Trophoblast cell (in vitro differentiated cells and primary cell): ENCODE results near the gene SLC35E1.

Source experiments
- DNase-seq, 2 donors: peaks; one replicate each; pipeline ENCODE4 v3.0.0-alpha.2; 2016
- H2AFZ ChIP-seq: 2 replicates; pipeline ENCODE4 v1.6.1; 2013; ENCODE audit warnings: low read length, moderate library complexity, mild to moderate bottlenecking; ENCODE audit not compliant: insufficient read depth, poor library complexity
- H2AK5ac ChIP-seq: 2 replicates; pipeline ENCODE4 v1.6.1; 2013; ENCODE audit warnings: mild to moderate bottlenecking, low read length
- H2BK120ac ChIP-seq: 2 replicates; pipeline ENCODE4 v1.6.1; 2013; ENCODE audit warnings: low read length, mild to moderate bottlenecking, moderate library complexity; ENCODE audit not compliant: insufficient read depth, poor library complexity
- H2BK12ac ChIP-seq: 2 replicates; pipeline ENCODE4 v1.6.1; 2013; ENCODE audit warnings: mild to moderate bottlenecking, low read length, moderate library complexity
- H2BK5ac ChIP-seq: 2 replicates; pipeline ENCODE4 v1.6.1; 2013; ENCODE audit warnings: low read length, low read depth, moderate library complexity, mild to moderate bottlenecking; ENCODE audit not compliant: poor library complexity
- H3K14ac ChIP-seq: 2 replicates; pipeline ENCODE4 v1.6.1; 2013; ENCODE audit warnings: mild to moderate bottlenecking, low read length
- H3K18ac ChIP-seq: 2 replicates; pipeline ENCODE4 v1.6.1; 2013; ENCODE audit warnings: mild to moderate bottlenecking, low read length
- H3K23ac ChIP-seq: 2 replicates; pipeline ENCODE4 v1.6.1; 2013; ENCODE audit warnings: low read length
- H3K27ac ChIP-seq: 2 replicates; pipeline ENCODE4 v1.5.1; 2013; ENCODE audit warnings: low read depth, mild to moderate bottlenecking, inconsistent platforms, low read length, moderate library complexity
- H3K27me3 ChIP-seq: 2 replicates; pipeline ENCODE4 v1.6.1; 2013; ENCODE audit warnings: inconsistent platforms, mild to moderate bottlenecking, low read length, moderate library complexity; ENCODE audit not compliant: insufficient read depth
- H3K36me3 ChIP-seq, 2 experiments: 1 replicate in 1 of 2; 2 replicates in 1 of 2; pipeline ENCODE4 v1.6.1; 2013; ENCODE audit warnings: low read length in 2 of 2, mild to moderate bottlenecking in 2 of 2, moderate library complexity in 1 of 2; ENCODE audit not compliant: insufficient read depth in 2 of 2, control insufficient read depth in 1 of 2
- H3K4ac ChIP-seq: 2 replicates; pipeline ENCODE4 v1.6.1; 2013; ENCODE audit warnings: low read depth, mild to moderate bottlenecking, low read length, moderate library complexity
- H3K4me1 ChIP-seq, 2 experiments: 1 replicate in 1 of 2; 2 replicates in 1 of 2; pipeline ENCODE4 v1.6.1; 2013; ENCODE audit warnings: low read length in 2 of 2, mild to moderate bottlenecking in 2 of 2, moderate library complexity in 1 of 2; ENCODE audit not compliant: insufficient read depth in 2 of 2, control insufficient read depth in 1 of 2
- H3K4me2 ChIP-seq: 2 replicates; pipeline ENCODE4 v1.6.1; 2013; ENCODE audit warnings: inconsistent platforms, mild to moderate bottlenecking, low read length, moderate library complexity
- H3K4me3 ChIP-seq: 2 replicates; pipeline ENCODE4 v1.5.1; 2013; ENCODE audit warnings: mild to moderate bottlenecking, low read depth, low read length, inconsistent platforms
- H3K79me1 ChIP-seq: one replicate; pipeline ENCODE4 v1.6.1; 2013; ENCODE audit warnings: low read length
- H3K79me2 ChIP-seq: 2 replicates; pipeline ENCODE4 v1.6.1; 2013; ENCODE audit warnings: low read length, mild to moderate bottlenecking; ENCODE audit not compliant: control insufficient read depth, insufficient read depth, poor library complexity
- H3K9ac ChIP-seq: 2 replicates; pipeline ENCODE4 v1.6.1; 2013; ENCODE audit warnings: mild to moderate bottlenecking, low read length
- H3K9me3 ChIP-seq: 2 replicates; pipeline ENCODE4 v1.6.1; 2013; ENCODE audit warnings: low read depth, mild to moderate bottlenecking, control low read depth, inconsistent platforms, low read length; ENCODE audit not compliant: insufficient read depth
- H4K12ac ChIP-seq: 2 replicates; pipeline ENCODE4 v1.6.1; 2013; ENCODE audit warnings: low read depth, mild to moderate bottlenecking, low read length, moderate library complexity
- H4K8ac ChIP-seq: 2 replicates; pipeline ENCODE4 v1.6.1; 2013; ENCODE audit warnings: low read depth, mild to moderate bottlenecking, low read length, moderate library complexity
- H4K91ac ChIP-seq: one replicate; pipeline ENCODE4 v1.6.1; 2013; ENCODE audit warnings: low read depth, mild to moderate bottlenecking, low read length, moderate library complexity
- WGBS: extraction: QIAGEN DNeasy Blood & Tissue Kit; methylation state at CpG from one replicate; pipeline ENCODE4 v1.1.7; 2013; ENCODE audit warnings: missing lambda C conversion rate; ENCODE audit not compliant: insufficient read length, insufficient coverage; ENCODE audit errors: extremely low coverage; 5-methylcytosine and 5-hydroxymethylcytosine counted together

The SLC35E1 gene

GRCh38 chr19:16532440-16533234 lies 39.6 kb downstream of the SLC35E1 start:
- no peaks in the 10 kb centered on the region for H3K79me1 ChIP-seq
- H3K4me1 ChIP-seq = peaks cover 5 to 7% of the 10 kb centered on the region in 2 experiments
- no peak overlapping the region for H2BK5ac ChIP-seq
- no peak overlapping the region for H2AFZ ChIP-seq
- no peak overlapping the region for H3K14ac ChIP-seq
- H3K4ac ChIP-seq = no peak overlapping the region
- no peak overlapping the region for H2BK120ac ChIP-seq
- peaks cover 1% of the 10 kb centered on the region for H3K9me3 ChIP-seq
- no peaks in the 10 kb centered on the region for H3K27me3 ChIP-seq
- no CpG with 5 or more reads among the region's 47 CpGs for WGBS
- H3K27ac ChIP-seq = no peak overlapping the region
- H4K8ac ChIP-seq = no peak overlapping the region
- H2AK5ac ChIP-seq = no peak overlapping the region
- peaks cover 81 to 86% of the 10 kb centered on the region in 2 experiments for H3K36me3 ChIP-seq
- no peak overlapping the region for H4K12ac ChIP-seq
- H3K9ac ChIP-seq = no peak overlapping the region
- peaks cover 2% of the 10 kb centered on the region for H3K79me2 ChIP-seq
- no peak for DNase-seq
- H4K91ac ChIP-seq = no peak overlapping the region
- no peak overlapping the region for H3K18ac ChIP-seq
- H3K23ac ChIP-seq = no peak overlapping the region
- H3K4me2 ChIP-seq = no peak overlapping the region
- no peak overlapping the region for H3K4me3 ChIP-seq
- H2BK12ac ChIP-seq = no peak overlapping the region

GRCh38 chr19:16531380-16531669 lies 40.9 kb downstream of the SLC35E1 start:
- H3K79me2 ChIP-seq = peaks cover 1% of the 10 kb centered on the region
- H3K79me1 ChIP-seq = peaks cover 3% of the 10 kb centered on the region
- WGBS = no CpG with 5 or more reads among the region's 12 CpGs

GRCh38 chr19:16530540-16531379 lies 41.5 kb downstream of the SLC35E1 start:
- Histone ChIP-seq H3K79me1 (peaks cover 3% of the 10 kb centered on the region), H4K12ac (no peak overlapping the region), H4K91ac (no peak overlapping the region), H3K4me1 (peaks cover 12 to 15% of the 10 kb centered on the region in 2 experiments), H2BK120ac (no peak overlapping the region), H2BK5ac (no peak overlapping the region), H3K36me3 (peaks cover 83 to 88% of the 10 kb centered on the region in 2 experiments), H2AK5ac (no peak overlapping the region), H3K14ac (no peak overlapping the region), H3K9ac (no peak overlapping the region), H3K18ac (no peak overlapping the region), H3K4ac (no peak overlapping the region), H2AFZ (no peak overlapping the region), H3K79me2 (no peaks in the 10 kb centered on the region), H4K8ac (no peak overlapping the region), H3K4me3 (no peak overlapping the region), H3K9me3 (peaks cover 3% of the 10 kb centered on the region), H3K27ac (no peak overlapping the region), H3K27me3 (no peaks in the 10 kb centered on the region), H3K23ac (no peak overlapping the region), H2BK12ac (no peak overlapping the region), H3K4me2 (no peak overlapping the region)
- no peak for DNase-seq
- whole genome bisulfite sequencing = no CpG with 5 or more reads among the region's 43 CpGs

More at GRCh38 chr19:16531380-16531669, 40.9 kb downstream of the SLC35E1 start:
- H3K9me3 ChIP-seq = peaks cover 3% of the 10 kb centered on the region
- no peaks in the 10 kb centered on the region for H3K27me3 ChIP-seq
- no peak overlapping the region for H2BK12ac ChIP-seq
- H2BK5ac ChIP-seq = no peak overlapping the region
- H3K9ac ChIP-seq = no peak overlapping the region
- H3K27ac ChIP-seq = no peak overlapping the region
- H3K14ac ChIP-seq = no peak overlapping the region
- no peak overlapping the region for H3K18ac ChIP-seq
- H3K23ac ChIP-seq = no peak overlapping the region
- H4K91ac ChIP-seq = no peak overlapping the region
- H3K4me2 ChIP-seq = no peak overlapping the region
- H4K12ac ChIP-seq = no peak overlapping the region
- no peak overlapping the region for H2AK5ac ChIP-seq
- H3K4me1 ChIP-seq = peaks cover 12 to 15% of the 10 kb centered on the region in 2 experiments
- peaks cover 83 to 88% of the 10 kb centered on the region in 2 experiments for H3K36me3 ChIP-seq
- H2BK120ac ChIP-seq = no peak overlapping the region
- DNase-seq = no peak
- H3K4ac ChIP-seq = no peak overlapping the region
- no peak overlapping the region for H3K4me3 ChIP-seq
- no peak overlapping the region for H4K8ac ChIP-seq
- no peak overlapping the region for H2AFZ ChIP-seq

GRCh38 chr19:16529466-16530144 lies 42.6 kb downstream of the SLC35E1 start:
- DNase-seq = no peak
- H2BK5ac ChIP-seq = no peak overlapping the region
- H2BK12ac ChIP-seq = no peak overlapping the region
- no peak overlapping the region for H4K91ac ChIP-seq
- H3K23ac ChIP-seq = no peak overlapping the region
- no peak overlapping the region for H4K8ac ChIP-seq
- H3K18ac ChIP-seq = no peak overlapping the region
- H3K4me2 ChIP-seq = no peak overlapping the region
- H3K4me3 ChIP-seq = no peak overlapping the region
- H3K9me3 ChIP-seq = peaks cover 3% of the 10 kb centered on the region
- peaks cover 83 to 89% of the 10 kb centered on the region in 2 experiments for H3K36me3 ChIP-seq
- no peak overlapping the region for H3K4ac ChIP-seq
- H2AFZ ChIP-seq = no peak overlapping the region
- no peak overlapping the region for H3K14ac ChIP-seq
- H3K79me1 ChIP-seq = peaks cover 3% of the 10 kb centered on the region
- H3K79me2 ChIP-seq = no peaks in the 10 kb centered on the region
- no peak overlapping the region for H4K12ac ChIP-seq
- H3K9ac ChIP-seq = no peak overlapping the region
- peaks cover 12 to 15% of the 10 kb centered on the region in 2 experiments for H3K4me1 ChIP-seq
- no CpG with 5 or more reads among the region's 25 CpGs for WGBS
- H3K27ac ChIP-seq = no peak overlapping the region
- no peak overlapping the region for H2BK120ac ChIP-seq
- H3K27me3 ChIP-seq = no peaks in the 10 kb centered on the region
- no peak overlapping the region for H2AK5ac ChIP-seq
